ENCODE results near the gene BDKRB2.

The BDKRB2 gene

GRCh38 chr14:96176811-96177211 is 27.8 kb upstream of the BDKRB2 start:
- DNase-seq = no peak

- DNase-seq = no peak
Observed at GRCh38 chr14:96177766-96178375, 26.8 kb upstream of the BDKRB2 start.

- no peak for DNase-seq
Observed at GRCh38 chr14:96178461-96179321, 25.9 kb upstream of the BDKRB2 start.

- DNase-seq = no peak
Observed at GRCh38 chr14:96180043-96180874, 24.4 kb upstream of the BDKRB2 start.

- DNase-seq = no peak
Observed at GRCh38 chr14:96181186-96182056, 23.2 kb upstream of the BDKRB2 start.

- no peak for DNase-seq
Observed at GRCh38 chr14:96182546-96182945, 22.1 kb upstream of the BDKRB2 start.

- DNase-seq = no peak
Observed at GRCh38 chr14:96184737-96185136, 19.9 kb upstream of the BDKRB2 start.

GRCh38 chr14:96187216-96188031 is 17.2 kb upstream of the BDKRB2 start:
- DNase-seq = no peak

GRCh38 chr14:96189281-96189711 is 15.3 kb upstream of the BDKRB2 start:
- DNase-seq = no peak

- no peak for DNase-seq
Observed at GRCh38 chr14:96191353-96191752, 13.3 kb upstream of the BDKRB2 start.

GRCh38 chr14:96191841-96192462 is 12.7 kb upstream of the BDKRB2 start:
- no peak for DNase-seq

GRCh38 chr14:96192975-96193805 is 11.4 kb upstream of the BDKRB2 start:
- DNase-seq = no peak

GRCh38 chr14:96194262-96194656 is 10.4 kb upstream of the BDKRB2 start:
- no peak for DNase-seq

- DNase-seq = no peak
Observed at GRCh38 chr14:96194657-96195431, 9.8 kb upstream of the BDKRB2 start.

GRCh38 chr14:96195441-96196081 is 9.1 kb upstream of the BDKRB2 start:
- DNase-seq = no peak

- DNase-seq = no peak
Observed at GRCh38 chr14:96197163-96197852, 7.3 kb upstream of the BDKRB2 start.

GRCh38 chr14:96197969-96198368 is 6.7 kb upstream of the BDKRB2 start:
- DNase-seq = no peak

All from activated naive CD4-positive, alpha-beta T cell treated with Interleukin-2 at 50 U/mL for 16 hours (primary cell).